Bronchial epithelial cell (primary cell): Measurements from ENCODE around the gene ECHDC3. TPM values are rescaled to one million over a fixed set of nuclear protein-coding genes. Genes with fewer than 3 reads are reported as not detected.
A peak's percentile ranks its signal among the peaks of the same experiment; 100 is the strongest.

Experiments
- DNase-seq: peaks from one replicate; pipeline ENCODE4 v3.0.0-alpha.2; 2010; ENCODE audit warnings: low read depth
- FAIRE-seq: peaks from 2 replicates; lab custom pipeline; 2011; peaks lifted over from hg19 to GRCh38; lab: Jason Lieb, UNC
- H3K27me3 ChIP-seq: 2 replicates; pipeline ENCODE4 v1.5.1; 2011; ENCODE audit warnings: low read length; ENCODE audit not compliant: control insufficient read depth, insufficient read depth
- H3K36me3 ChIP-seq: 2 replicates; pipeline ENCODE4 v1.5.1; 2011; ENCODE audit warnings: low read length; ENCODE audit not compliant: control insufficient read depth, insufficient read depth
- H3K4me3 ChIP-seq: 2 replicates; pipeline ENCODE4 v1.5.1; 2011; ENCODE audit warnings: mild to moderate bottlenecking, low read depth, low read length, control low read depth
- total RNA-seq: library from RNA; depleted of rRNA; stranded (reverse); fragments of >200 nt; gene quantifications from 2 replicates; pipeline ENCODE4 v1.2.1, GENCODE V29; 2014
- TF ChIP-seq, protein P1 (sequence below): IDR thresholded peaks from 2 replicates; pipeline ENCODE4 v1.5.1; 2011; ENCODE audit warnings: mild to moderate bottlenecking, moderate library complexity, low read length, control low read depth, inconsistent platforms; ENCODE audit not compliant: insufficient read depth, severe bottlenecking

ECHDC3 gene
- total RNA-seq, 1 donor from 2014 or later = 1.6 TPM

DNA sequence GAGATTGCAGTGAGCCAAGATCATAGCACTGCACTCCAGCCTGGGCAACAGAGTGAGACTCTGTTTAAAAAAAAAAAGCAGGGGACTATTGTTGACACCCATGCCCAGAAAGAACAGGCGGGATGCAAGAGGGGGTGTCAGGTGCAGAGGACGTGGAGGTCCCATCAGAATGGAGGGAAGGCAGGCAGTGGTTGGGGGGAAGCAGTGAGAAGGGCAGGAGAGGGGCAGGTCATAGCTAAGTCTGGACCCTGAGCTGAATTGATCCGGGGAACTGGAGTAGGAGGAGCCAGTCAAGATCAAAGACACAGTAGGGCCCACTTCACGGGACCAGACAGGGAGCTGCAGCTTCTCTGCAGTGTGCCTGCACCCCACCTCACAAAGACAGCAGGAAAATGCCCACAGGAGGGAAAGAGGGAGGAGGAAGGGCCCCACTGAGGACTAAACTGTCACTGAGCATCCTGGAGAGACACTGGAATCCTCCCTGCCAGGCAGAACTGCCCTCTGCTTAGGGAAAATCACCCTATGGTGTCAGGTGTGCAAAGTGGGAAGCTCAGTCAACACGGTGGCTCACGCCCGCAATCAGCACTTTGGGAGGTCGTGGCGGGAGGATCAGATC is 27.3 kb upstream of the ECHDC3 start:
- TF ChIP-seq, protein P1, sequence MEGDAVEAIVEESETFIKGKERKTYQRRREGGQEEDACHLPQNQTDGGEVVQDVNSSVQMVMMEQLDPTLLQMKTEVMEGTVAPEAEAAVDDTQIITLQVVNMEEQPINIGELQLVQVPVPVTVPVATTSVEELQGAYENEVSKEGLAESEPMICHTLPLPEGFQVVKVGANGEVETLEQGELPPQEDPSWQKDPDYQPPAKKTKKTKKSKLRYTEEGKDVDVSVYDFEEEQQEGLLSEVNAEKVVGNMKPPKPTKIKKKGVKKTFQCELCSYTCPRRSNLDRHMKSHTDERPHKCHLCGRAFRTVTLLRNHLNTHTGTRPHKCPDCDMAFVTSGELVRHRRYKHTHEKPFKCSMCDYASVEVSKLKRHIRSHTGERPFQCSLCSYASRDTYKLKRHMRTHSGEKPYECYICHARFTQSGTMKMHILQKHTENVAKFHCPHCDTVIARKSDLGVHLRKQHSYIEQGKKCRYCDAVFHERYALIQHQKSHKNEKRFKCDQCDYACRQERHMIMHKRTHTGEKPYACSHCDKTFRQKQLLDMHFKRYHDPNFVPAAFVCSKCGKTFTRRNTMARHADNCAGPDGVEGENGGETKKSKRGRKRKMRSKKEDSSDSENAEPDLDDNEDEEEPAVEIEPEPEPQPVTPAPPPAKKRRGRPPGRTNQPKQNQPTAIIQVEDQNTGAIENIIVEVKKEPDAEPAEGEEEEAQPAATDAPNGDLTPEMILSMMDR = no peak
- FAIRE-seq = no peak
- Histone ChIP-seq H3K4me3 (no peak overlapping the region), H3K36me3 (no peaks in the 10 kb centered on the region), H3K27me3 (peaks cover 1% of the 10 kb centered on the region)
- DNase-seq = no peak

DNA sequence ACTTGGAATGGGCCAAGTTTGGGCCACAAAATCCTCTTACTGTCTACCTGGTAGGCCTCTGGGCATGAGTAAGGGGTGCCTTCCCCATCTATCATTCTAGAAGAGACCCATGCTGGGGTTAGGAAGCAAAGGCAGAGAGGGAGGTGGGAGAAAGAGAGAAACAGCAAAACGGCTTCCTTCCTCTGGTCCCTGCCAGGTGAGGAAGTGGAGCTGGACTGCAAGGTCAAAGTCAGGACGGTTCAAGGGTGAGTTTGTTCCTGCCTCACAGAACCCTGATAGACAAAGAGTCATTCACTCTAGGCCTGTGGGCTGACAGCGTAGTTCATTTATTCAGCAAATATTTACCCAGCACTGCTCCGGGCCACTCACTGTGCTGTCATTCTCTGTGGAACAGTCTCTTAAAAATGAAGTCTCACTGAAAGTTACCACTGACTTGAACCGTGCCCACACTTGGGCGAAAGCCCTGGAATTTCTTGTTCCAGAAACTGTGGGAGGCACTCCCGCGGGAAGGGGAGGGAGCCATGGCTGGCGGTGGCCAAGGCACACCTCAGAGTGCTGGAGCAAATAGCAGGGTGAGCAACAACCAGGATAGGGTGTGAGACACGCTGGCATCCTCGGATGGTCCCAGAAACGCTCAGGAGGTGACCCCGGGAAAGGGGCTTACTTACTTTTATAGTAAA is 26.2 kb upstream of the ECHDC3 start:
- Histone ChIP-seq H3K4me3 (no peak overlapping the region), H3K36me3 (no peaks in the 10 kb centered on the region), H3K27me3 (peaks cover 1% of the 10 kb centered on the region)
- FAIRE-seq (no peak), DNase-seq (peak; percentile 53)
- TF ChIP-seq, protein P1 = no peak

DNA sequence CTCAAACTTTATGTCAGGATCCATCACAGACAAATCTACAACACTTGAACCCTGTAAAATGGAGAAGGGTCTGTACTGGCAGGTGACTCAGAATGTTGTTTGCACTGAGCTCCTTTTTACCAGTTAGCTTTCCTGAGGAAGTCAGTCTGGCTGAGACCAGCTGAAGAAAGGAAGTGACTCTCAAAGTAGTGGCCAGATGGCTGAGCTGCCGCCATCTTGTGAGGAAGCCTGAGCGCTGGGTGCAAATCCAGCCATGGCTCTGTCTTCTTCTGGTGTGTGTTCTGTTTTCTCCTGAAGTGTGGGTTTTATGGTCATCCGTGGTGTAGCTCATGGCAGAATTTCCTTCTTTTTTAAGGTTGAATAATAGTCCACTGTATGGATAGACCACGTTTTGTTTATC is 25.5 kb upstream of the ECHDC3 start:
- Histone ChIP-seq H3K36me3 (no peaks in the 10 kb centered on the region), H3K27me3 (peaks cover 1% of the 10 kb centered on the region), H3K4me3 (no peak overlapping the region)
- TF ChIP-seq, protein P1 = no peak
- DNase-seq (no peak), FAIRE-seq (no peak)

DNA sequence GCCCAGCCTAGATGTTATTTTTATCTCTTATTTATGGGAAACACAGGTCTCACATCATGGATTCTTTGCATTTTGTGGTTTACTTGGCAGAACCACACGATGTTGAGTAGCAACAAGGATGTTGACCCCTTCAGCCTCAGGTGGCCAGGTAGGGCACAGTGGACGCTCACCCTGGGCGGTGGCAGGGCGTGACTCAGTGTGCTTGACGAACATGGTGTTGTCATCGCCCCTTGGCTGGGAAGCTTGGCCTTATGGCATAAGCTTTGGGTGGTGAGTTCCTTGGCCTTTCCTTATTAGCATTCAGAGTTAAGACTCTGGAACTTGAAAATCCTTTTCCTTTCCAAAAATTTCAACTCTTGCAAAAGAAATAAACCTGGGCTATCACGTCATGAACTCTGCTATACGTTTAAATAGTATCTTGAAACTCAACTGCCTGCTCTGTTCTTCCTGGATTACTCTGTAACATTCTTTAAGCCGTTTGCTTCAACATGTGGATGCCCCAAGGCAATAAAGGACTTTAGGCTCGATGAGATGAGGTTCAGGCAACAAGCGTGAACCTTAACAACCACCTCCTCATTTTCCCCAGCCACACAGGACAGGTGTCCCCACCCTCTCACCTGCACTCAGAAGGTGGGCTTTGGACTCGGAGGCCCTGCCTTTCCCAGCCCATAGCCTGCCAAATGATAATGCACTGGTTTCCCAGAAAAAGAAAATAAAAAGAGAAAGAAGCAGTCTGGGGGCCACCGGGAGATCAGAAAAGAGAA is 22.5 kb upstream of the ECHDC3 start:
- FAIRE-seq (no peak), DNase-seq (peak; percentile 21)
- Histone ChIP-seq H3K36me3 (no peaks in the 10 kb centered on the region), H3K27me3 (no peaks in the 10 kb centered on the region), H3K4me3 (no peak overlapping the region)
- TF ChIP-seq, protein P1 = no peak

DNA sequence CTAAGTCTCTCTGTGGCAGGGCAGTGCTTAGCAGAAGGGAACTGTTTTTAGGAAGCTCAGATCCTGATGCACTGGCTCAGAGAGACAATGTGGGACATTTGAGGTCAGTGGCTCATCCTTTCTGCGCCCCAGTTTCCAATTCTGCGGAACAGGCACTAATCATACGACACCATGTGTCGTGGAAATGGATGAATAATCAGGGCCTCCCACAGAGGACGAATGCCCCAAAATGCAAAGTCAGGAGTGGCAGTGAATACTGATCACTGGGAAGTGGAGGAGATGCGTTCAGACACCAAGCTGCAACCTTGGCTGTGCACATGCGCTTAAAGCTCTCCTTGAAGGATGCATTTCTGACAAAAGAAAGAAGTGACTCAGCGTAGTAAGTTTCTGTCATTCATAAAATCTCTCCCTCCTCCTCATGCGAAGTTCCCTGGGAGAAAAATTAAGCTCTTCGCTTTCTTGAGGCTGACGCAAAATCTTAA is 21.9 kb upstream of the ECHDC3 start:
- no peak for FAIRE-seq

More for the DNA sequence above, 21.9 kb upstream of the ECHDC3 start:
- Histone ChIP-seq H3K36me3 (no peaks in the 10 kb centered on the region), H3K4me3 (no peak overlapping the region), H3K27me3 (no peaks in the 10 kb centered on the region)
- DNase-seq = no peak
- TF ChIP-seq, protein P1 = no peak
